K562 (cell line): ENCODE results near the gene MPND. TPM values are rescaled to one million over a fixed set of nuclear protein-coding genes. Genes with fewer than 3 reads are reported as not detected.

Source experiments
- ATAC-seq: fragments of 200-7000 bp; cut with Tn5 transposase; 3 replicates; pipeline ENCODE4 v1.9.1; 2020; ENCODE audit warnings: moderate library complexity
- BruUV-seq: library from RNA; stranded (reverse); fragments of 400-500 nt; replicated peaks from 2 replicates; lab custom pipeline; 2021; lab: Mats Ljungman, UMichigan
- CTCF ChIA-PET: fragments of 300-600 bp; formaldehyde crosslinking; extraction: SDS; loops from one replicate; lab custom pipeline; 2021; ENCODE audit warnings: low intra/inter-chr PET ratio; lab: Yijun Ruan, JAX
- POLR2A ChIA-PET: fragments of 300-600, 350-650 bp; sonication (Branson Sonifier 250); formaldehyde crosslinking; extraction: SDS; loops from one replicate; lab custom pipeline; 2021; ENCODE audit warnings: antibody characterized with exemption, inconsistent platforms; lab: Yijun Ruan, JAX
- DNase-seq, 4 experiments: peaks; one replicate each; pipeline versions ENCODE4 v3.0.0 to v3.0.0-alpha.2; 2011 to 2018; ENCODE audit warnings: low spot score in 3 of 4, mixed read lengths in 3 of 4; ENCODE audit errors: extremely low read depth in 1 of 4
- FAIRE-seq: peaks from 2 replicates; lab custom pipeline; 2011; peaks lifted over from hg19 to GRCh38; lab: Jason Lieb, UNC
- H2AFZ ChIP-seq: 2 replicates; pipeline ENCODE4 v1.6.0; 2011; ENCODE audit warnings: low read depth, low read length, control low read depth, inconsistent platforms
- H3K27ac ChIP-seq: fragments of 200-600 bp; 3 replicates; pipeline ENCODE4 v1.8.0; 2011; ENCODE audit warnings: low read depth, mild to moderate bottlenecking, control low read depth, inconsistent platforms, low read length, moderate library complexity, mixed read lengths; ENCODE audit errors: extremely low read depth
- H3K27me3 ChIP-seq, 2 experiments: fragments of 300-600 bp in 1 of 2; 2 replicates in 1 of 2; 3 replicates in 1 of 2; pipeline versions ENCODE4 v1.6.0 to v1.8.0; 2011; ENCODE audit warnings: inconsistent platforms in 2 of 2, low read length in 2 of 2, mild to moderate bottlenecking in 1 of 2, mixed read lengths in 1 of 2, moderate library complexity in 1 of 2; ENCODE audit not compliant: control insufficient read depth in 2 of 2, insufficient read depth in 2 of 2
- H3K36me3 ChIP-seq: fragments of 300-600 bp; 3 replicates; pipeline ENCODE4 v1.8.0; 2011; ENCODE audit warnings: mild to moderate bottlenecking, low read length, inconsistent platforms; ENCODE audit not compliant: control insufficient read depth, insufficient read depth
- H3K4me1 ChIP-seq, 2 experiments: fragments of 200-600 bp in 1 of 2; replicated peaks in 1 of 2; 2 replicates in 1 of 2; 3 replicates in 1 of 2; pipeline versions ENCODE4 v1.5.1 to v1.8.0; 2011; ENCODE audit warnings: inconsistent platforms in 2 of 2, low read length in 2 of 2, mild to moderate bottlenecking in 1 of 2, mixed read lengths in 1 of 2, moderate library complexity in 1 of 2; ENCODE audit not compliant: control insufficient read depth in 2 of 2, insufficient read depth in 2 of 2
- H3K4me2 ChIP-seq: 2 replicates; pipeline ENCODE4 v1.6.1; 2011; ENCODE audit warnings: low read length, control low read depth, inconsistent platforms, mixed read lengths; ENCODE audit not compliant: insufficient read depth
- H3K4me3 ChIP-seq: fragments of 200-600 bp; sonication (generic), shearing (Covaris generic); 2 replicates; pipeline ENCODE4 v1.5.1; 2016; ENCODE audit warnings: control low read depth, inconsistent platforms
- H3K79me2 ChIP-seq: fragments of 200-600 bp; 3 replicates; pipeline ENCODE4 v1.8.0; 2011; ENCODE audit warnings: low read length, inconsistent platforms; ENCODE audit not compliant: control insufficient read depth, insufficient read depth
- H3K9ac ChIP-seq, 2 experiments: 2 replicates each; pipeline versions ENCODE4 v1.6.0 to v1.6.1; 2011; ENCODE audit warnings: low read depth in 2 of 2, low read length in 2 of 2, control low read depth in 1 of 2, inconsistent platforms in 1 of 2, mild to moderate bottlenecking in 1 of 2, mixed read lengths in 1 of 2; ENCODE audit not compliant: insufficient read depth in 1 of 2
- H3K9me1 ChIP-seq: one replicate; pipeline ENCODE4 v1.6.0; 2011; ENCODE audit warnings: inconsistent platforms, mild to moderate bottlenecking, low read length, moderate library complexity; ENCODE audit not compliant: control insufficient read depth, insufficient read depth
- H3K9me3 ChIP-seq: replicated peaks from 2 replicates; pipeline ENCODE4 v1.5.1; 2011; ENCODE audit warnings: low read depth, low read length, inconsistent platforms; ENCODE audit not compliant: control insufficient read depth, insufficient read depth
- H4K20me1 ChIP-seq: replicated peaks from 2 replicates; pipeline ENCODE4 v1.6.1; 2011; ENCODE audit warnings: low read length, inconsistent platforms, mixed read lengths; ENCODE audit not compliant: control insufficient read depth, insufficient read depth
- HMG20A ChIP-seq: fragments of 450-650 bp; formaldehyde crosslinking; conservative IDR thresholded peaks from 2 replicates; pipeline ENCODE4 v1.4.0; 2020; ENCODE audit warnings: mild to moderate bottlenecking, mixed read lengths
- POLR2G ChIP-seq: fragments of 200-400 bp; formaldehyde crosslinking; IDR thresholded peaks from 2 replicates; pipeline ENCODE4 v1.6.1; 2017; ENCODE audit warnings: low read depth, mild to moderate bottlenecking, antibody characterized with exemption, low read length, moderate library complexity
- RBFOX2 ChIP-seq: fragments of 200-400 bp; formaldehyde crosslinking; IDR thresholded peaks from 2 replicates; pipeline ENCODE4 v1.6.1; 2017; ENCODE audit warnings: low read depth, mild to moderate bottlenecking, low read length, moderate library complexity
- RBM22 ChIP-seq: fragments of 200-400 bp; formaldehyde crosslinking; IDR thresholded peaks from 2 replicates; pipeline ENCODE4 v1.6.1; 2018; ENCODE audit warnings: low read length, low read depth; ENCODE audit not compliant: poor library complexity, severe bottlenecking
- RBM25 ChIP-seq: fragments of 200-400 bp; formaldehyde crosslinking; IDR thresholded peaks from 2 replicates; pipeline ENCODE4 v1.6.1; 2018; ENCODE audit warnings: low read length, low read depth, moderate library complexity; ENCODE audit not compliant: severe bottlenecking
- ZNF695 ChIP-seq: fragments of 450-650 bp; formaldehyde crosslinking; IDR thresholded peaks from 2 replicates; pipeline ENCODE4 v1.4.0; 2020; ENCODE audit warnings: mild to moderate bottlenecking, moderate library complexity
- WGBS: fragments of 100-300 bp; shearing (Covaris generic); methylation state at CpG from one replicate; pipeline ENCODE4 v1.1.6; 2016; ENCODE audit warnings: low coverage, mixed read lengths; ENCODE audit not compliant: insufficient coverage; ENCODE audit errors: missing lambda C conversion rate; 5-methylcytosine and 5-hydroxymethylcytosine counted together
- in situ Hi-C: fragments of 300-500 bp; cut with MboI; formaldehyde crosslinking; loops from 4 replicates; pipeline ENCODE4 v1.15.0; 2018; ENCODE audit warnings: inconsistent platforms, mixed read lengths
- intact Hi-C: fragments of 100-400 bp; cut with micrococcal nuclease; formaldehyde crosslinking; loops from 2 replicates; pipeline ENCODE4 v1.14.2; 2022
- polyA plus RNA-seq, 8 experiments: library from polyadenylated mRNA; depleted of rRNA in 4 of 8; stranded (reverse) in 5 of 8; unstranded in 3 of 8; fragments of >200 nt; fragmentation: Nextera tagmentation in 2 of 8; fragmentation: Illumina TruSeq in 1 of 8; extraction: Ambion mirVana in 2 of 8; extraction: Trizol in 1 of 8; gene quantifications; 2 replicates each; pipeline versions ENCODE4 v1.2.1 to v1.2.3, GENCODE V29; 2011 to 2014; ENCODE audit warnings: inconsistent platforms in 1 of 8, missing spikeins in 1 of 8
- total RNA-seq, 7 experiments: library from RNA; depleted of rRNA in 6 of 7; stranded (reverse); fragments of >200 nt in 6 of 7; fragmentation: Illumina TruSeq in 2 of 7; extraction: Trizol in 2 of 7; gene quantifications; 2 replicates each; pipeline versions ENCODE4 v1.2.1 to v1.2.3, GENCODE V29; 2011 to 2021; ENCODE audit warnings: low replicate concordance in 1 of 7
- TF ChIP-seq, protein P1 (sequence below): sonication (generic); formaldehyde crosslinking; IDR thresholded peaks from 2 replicates; pipeline ENCODE4 v1.8.0; 2022; ENCODE audit warnings: mild to moderate bottlenecking, missing genetic modification reagents

MPND gene
- total and polyA plus RNA-seq, 9 of the 15 experiments (the other 6 are each of a cell fraction or from before 2014, with no cell fraction given): 0.25 to 14.0 (median 3.9) TPM

DNA sequence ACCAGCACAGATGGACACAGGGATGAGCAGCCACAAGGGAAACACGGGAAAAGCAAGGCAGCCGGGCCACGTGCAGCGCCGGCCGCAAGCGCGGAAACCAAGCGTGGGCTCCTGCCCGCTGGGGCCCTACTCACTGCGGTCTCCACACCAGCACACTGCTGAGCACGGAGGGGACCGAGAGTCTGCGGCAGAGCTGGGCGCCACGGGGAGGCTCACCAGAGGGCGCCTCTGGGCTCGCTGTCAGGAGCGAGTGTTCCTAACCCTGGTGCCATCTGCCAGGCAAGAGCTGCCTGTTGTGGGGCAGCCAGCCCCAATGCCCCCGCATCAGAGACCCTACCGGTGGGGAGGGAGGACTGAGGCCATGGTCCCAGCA lies 26.5 kb downstream of the MPND start (continued):
- TF ChIP-seq, protein P1, sequence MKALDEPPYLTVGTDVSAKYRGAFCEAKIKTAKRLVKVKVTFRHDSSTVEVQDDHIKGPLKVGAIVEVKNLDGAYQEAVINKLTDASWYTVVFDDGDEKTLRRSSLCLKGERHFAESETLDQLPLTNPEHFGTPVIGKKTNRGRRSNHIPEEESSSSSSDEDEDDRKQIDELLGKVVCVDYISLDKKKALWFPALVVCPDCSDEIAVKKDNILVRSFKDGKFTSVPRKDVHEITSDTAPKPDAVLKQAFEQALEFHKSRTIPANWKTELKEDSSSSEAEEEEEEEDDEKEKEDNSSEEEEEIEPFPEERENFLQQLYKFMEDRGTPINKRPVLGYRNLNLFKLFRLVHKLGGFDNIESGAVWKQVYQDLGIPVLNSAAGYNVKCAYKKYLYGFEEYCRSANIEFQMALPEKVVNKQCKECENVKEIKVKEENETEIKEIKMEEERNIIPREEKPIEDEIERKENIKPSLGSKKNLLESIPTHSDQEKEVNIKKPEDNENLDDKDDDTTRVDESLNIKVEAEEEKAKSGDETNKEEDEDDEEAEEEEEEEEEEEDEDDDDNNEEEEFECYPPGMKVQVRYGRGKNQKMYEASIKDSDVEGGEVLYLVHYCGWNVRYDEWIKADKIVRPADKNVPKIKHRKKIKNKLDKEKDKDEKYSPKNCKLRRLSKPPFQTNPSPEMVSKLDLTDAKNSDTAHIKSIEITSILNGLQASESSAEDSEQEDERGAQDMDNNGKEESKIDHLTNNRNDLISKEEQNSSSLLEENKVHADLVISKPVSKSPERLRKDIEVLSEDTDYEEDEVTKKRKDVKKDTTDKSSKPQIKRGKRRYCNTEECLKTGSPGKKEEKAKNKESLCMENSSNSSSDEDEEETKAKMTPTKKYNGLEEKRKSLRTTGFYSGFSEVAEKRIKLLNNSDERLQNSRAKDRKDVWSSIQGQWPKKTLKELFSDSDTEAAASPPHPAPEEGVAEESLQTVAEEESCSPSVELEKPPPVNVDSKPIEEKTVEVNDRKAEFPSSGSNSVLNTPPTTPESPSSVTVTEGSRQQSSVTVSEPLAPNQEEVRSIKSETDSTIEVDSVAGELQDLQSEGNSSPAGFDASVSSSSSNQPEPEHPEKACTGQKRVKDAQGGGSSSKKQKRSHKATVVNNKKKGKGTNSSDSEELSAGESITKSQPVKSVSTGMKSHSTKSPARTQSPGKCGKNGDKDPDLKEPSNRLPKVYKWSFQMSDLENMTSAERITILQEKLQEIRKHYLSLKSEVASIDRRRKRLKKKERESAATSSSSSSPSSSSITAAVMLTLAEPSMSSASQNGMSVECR: no peak
- TF ChIP-seq HMG20A (CRISPR knock-in tag): no peak
- peak; percentile 20 for TF ChIP-seq RBM22
- TF ChIP-seq ZNF695 (CRISPR knock-in tag): no peak

DNA sequence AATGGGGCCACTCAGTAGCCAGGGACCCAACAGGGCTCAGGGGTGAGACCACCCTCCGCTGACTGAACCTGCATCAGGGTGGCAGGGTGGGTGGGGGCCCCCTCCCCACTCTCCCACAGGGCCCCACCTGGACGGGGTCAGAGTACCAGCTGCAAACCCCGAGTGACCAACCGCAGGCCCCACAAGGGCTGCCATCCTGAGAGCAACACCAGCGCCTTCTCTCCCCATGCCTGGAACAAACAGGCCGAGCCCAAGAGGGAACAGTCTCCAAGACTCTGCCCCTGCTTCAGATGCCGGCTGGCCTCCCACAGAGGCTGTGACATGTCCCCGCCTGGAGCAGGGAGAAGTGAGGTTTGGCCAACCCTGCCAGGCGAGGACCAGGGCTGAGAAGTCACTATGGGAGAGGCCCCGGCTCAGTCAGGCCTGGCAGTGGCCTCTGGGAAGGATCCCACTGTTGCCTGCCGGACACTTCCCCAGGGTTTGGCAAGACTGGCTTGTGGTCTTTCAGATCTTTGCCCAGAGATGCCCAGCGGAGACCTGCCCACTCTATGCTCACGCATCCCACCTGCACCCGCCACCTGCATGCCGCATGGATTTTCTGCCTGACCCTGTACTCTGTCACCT lies 27.2 kb downstream of the MPND start:
- peaks cover 65% of the 10 kb centered on the region; the same call in 2 of the 3 replicates for H3K36me3 ChIP-seq
- no peak overlapping the region for H3K4me2 ChIP-seq
- no peak overlapping the region for H2AFZ ChIP-seq
- peaks cover 87% of the 10 kb centered on the region for H3K79me2 ChIP-seq
- peak overlapping the region; percentile 30; the same call in 1 of the 3 replicates for H3K27ac ChIP-seq
- no peaks in the 10 kb centered on the region for H3K9me3 ChIP-seq
- intact Hi-C loops: no loop called here
- no TSS peak for BruUV-seq
- POLR2A ChIA-PET: interaction anchor here (0.7 kb wide), 1 partner anchor 22 kb away, joined by 3 read pairs; no protein-coding TSS in a partner anchor
- peaks cover 60 to 93% of the 10 kb centered on the region in 2 experiments for H3K4me1 ChIP-seq
- no peak overlapping the region for H3K4me3 ChIP-seq
- FAIRE-seq: no peak
- ATAC-seq: no peak
- 95% methylated on average over 15 of the region's 15 CpGs for WGBS
- TF ChIP-seq RBFOX2: 0 out of 2 replicates have a peak, but pooled peaks have one; percentile 7
- no peak for TF ChIP-seq RBM25
- peak; percentile 15; the same call in 1 of the 2 replicates for TF ChIP-seq POLR2G
- TF ChIP-seq, all 486 proteins: peak for 2
- Histone ChIP-seq H3K9ac (peak overlapping the region in 1 of 2 experiments; percentile 89; a peak in 2 of 4 replicates), H3K27me3 (no peaks in the 10 kb centered on the region), H3K9me1 (no peaks in the 10 kb centered on the region), H4K20me1 (no peaks in the 10 kb centered on the region; the same call in none of the 2 replicates)
- in situ Hi-C loops: no loop called here
- CTCF ChIA-PET: no interaction called here
- DNase-seq: no peak
